Osteoblast (primary cell): Measurements from ENCODE around the gene SPATA13. TPM values are rescaled to one million over a fixed set of nuclear protein-coding genes. Genes with fewer than 3 reads are reported as not detected.
A peak's percentile ranks its signal among the peaks of the same experiment; 100 is the strongest.
"Not testable (repeated sequence)": the region's sequence is repeated elsewhere in the genome, so short reads cannot be mapped to it uniquely, and the experiment has no call there.

Experiments used
- DNase-seq: peaks from one replicate; pipeline ENCODE4 v3.0.0; 2011; ENCODE audit warnings: low spot score, mixed read lengths; ENCODE audit not compliant: insufficient read length; ENCODE audit errors: missing footprints
- H2AFZ ChIP-seq: 2 replicates; pipeline ENCODE4 v1.6.0; 2011; ENCODE audit warnings: mild to moderate bottlenecking, low read length
- H3K27ac ChIP-seq: 2 replicates; pipeline ENCODE4 v1.5.1; 2011; ENCODE audit warnings: mild to moderate bottlenecking, low read depth, low read length, moderate library complexity
- H3K27me3 ChIP-seq: 2 replicates; pipeline ENCODE4 v1.6.0; 2012; ENCODE audit warnings: mild to moderate bottlenecking, control low read depth, inconsistent platforms, low read length, moderate library complexity; ENCODE audit not compliant: insufficient read depth
- H3K36me3 ChIP-seq: 2 replicates; pipeline ENCODE4 v1.5.1; 2011; ENCODE audit warnings: mild to moderate bottlenecking, low read length, control low read depth, moderate library complexity; ENCODE audit not compliant: insufficient read depth
- H3K4me1 ChIP-seq: 2 replicates; pipeline ENCODE4 v1.5.1; 2011; ENCODE audit warnings: mild to moderate bottlenecking, low read length, control low read depth, moderate library complexity; ENCODE audit not compliant: insufficient read depth
- H3K4me2 ChIP-seq: 2 replicates; pipeline ENCODE4 v1.6.0; 2011; ENCODE audit warnings: mild to moderate bottlenecking, low read length; ENCODE audit not compliant: insufficient read depth
- H3K4me3 ChIP-seq: fragments of 200-600 bp; sonication (generic); 3 replicates; pipeline ENCODE4 v1.5.1; 2012; ENCODE audit warnings: mild to moderate bottlenecking, low read length, inconsistent platforms; ENCODE audit not compliant: insufficient read depth
- H3K79me2 ChIP-seq: 2 replicates; pipeline ENCODE4 v1.6.0; 2012; ENCODE audit warnings: mild to moderate bottlenecking, low read length, control low read depth, inconsistent platforms; ENCODE audit not compliant: insufficient read depth
- H3K9me3 ChIP-seq: 2 replicates; pipeline ENCODE4 v1.5.1; 2011; ENCODE audit warnings: low read depth, low read length, control low read depth
- H4K20me1 ChIP-seq: 2 replicates; pipeline ENCODE4 v1.6.0; 2012; ENCODE audit warnings: mild to moderate bottlenecking, low read length, control low read depth; ENCODE audit not compliant: insufficient read depth
- CTCF ChIP-seq: IDR thresholded peaks from 2 replicates; pipeline ENCODE4 v1.5.1; 2011; ENCODE audit warnings: mild to moderate bottlenecking, low read depth, low read length, moderate library complexity; ENCODE audit errors: extremely low read depth
- total RNA-seq: library from RNA; depleted of rRNA; stranded (reverse); fragments of >200 nt; gene quantifications from 2 replicates; pipeline ENCODE4 v1.2.3, GENCODE V29; 2012

SPATA13 gene
- total RNA-seq, 1 donor, result 40.2 TPM

GRCh38 chr13:24308488-24309020 is 148.0 kb downstream of the SPATA13 start:
- no peak for TF ChIP-seq CTCF
- H3K27ac ChIP-seq, result no peak overlapping the region
- no peak overlapping the region for H3K4me2 ChIP-seq
- no peaks in the 10 kb centered on the region for H3K9me3 ChIP-seq
- H3K79me2 ChIP-seq, result no peaks in the 10 kb centered on the region
- H3K4me3 ChIP-seq, result no peak overlapping the region
- no peaks in the 10 kb centered on the region for H4K20me1 ChIP-seq
- no peak overlapping the region for H2AFZ ChIP-seq
- no peak for DNase-seq
- H3K36me3 ChIP-seq, result no peaks in the 10 kb centered on the region
- no peaks in the 10 kb centered on the region for H3K27me3 ChIP-seq
- H3K4me1 ChIP-seq, result no peaks in the 10 kb centered on the region

- not testable (repeated sequence) for H3K27me3 ChIP-seq, H3K4me1 ChIP-seq, H3K4me2 ChIP-seq, H3K36me3 ChIP-seq, H3K9me3 ChIP-seq, H3K4me3 ChIP-seq, DNase-seq, H3K79me2 ChIP-seq, H4K20me1 ChIP-seq, H2AFZ ChIP-seq, H3K27ac ChIP-seq
These were observed 148.8 kb downstream of the SPATA13 start, which contains the start of gene C1QTNF9 for GRCh38 chr13:24309300-24309699. Gene C1QTNF9 (plus strand): TSS chr13:24309580. CDS start chr13:24316004, 6,424 bp downstream.

GRCh38 chr13:24313439-24313838 is 152.9 kb downstream of the SPATA13 start:
- Histone ChIP-seq H3K79me2 (no peaks in the 10 kb centered on the region), H3K4me3 (no peak overlapping the region), H3K27me3 (no peaks in the 10 kb centered on the region), H4K20me1 (no peaks in the 10 kb centered on the region), H3K36me3 (no peaks in the 10 kb centered on the region), H3K9me3 (no peaks in the 10 kb centered on the region), H3K4me1 (no peaks in the 10 kb centered on the region), H3K27ac (no peak overlapping the region), H3K4me2 (no peak overlapping the region), H2AFZ (no peak overlapping the region)
- TF ChIP-seq CTCF, result peak; percentile 45
- DNase-seq, result no peak

GRCh38 chr13:24317835-24318234 is 157.3 kb downstream of the SPATA13 start:
- H3K79me2 ChIP-seq, H3K27ac ChIP-seq, H3K4me2 ChIP-seq, H4K20me1 ChIP-seq, DNase-seq, H3K9me3 ChIP-seq, H3K27me3 ChIP-seq, H2AFZ ChIP-seq, H3K4me1 ChIP-seq, H3K4me3 ChIP-seq, H3K36me3 ChIP-seq: not testable (repeated sequence)

- not testable (repeated sequence) for H3K27ac ChIP-seq, H3K4me3 ChIP-seq, H3K79me2 ChIP-seq, DNase-seq, H4K20me1 ChIP-seq, H3K9me3 ChIP-seq, H3K36me3 ChIP-seq, H3K27me3 ChIP-seq, H2AFZ ChIP-seq, H3K4me1 ChIP-seq, H3K4me2 ChIP-seq
These were observed 158.4 kb downstream of the SPATA13 start for GRCh38 chr13:24318878-24319277.

- not testable (repeated sequence) for H3K27me3 ChIP-seq, DNase-seq, H4K20me1 ChIP-seq
These were observed 159.1 kb downstream of the SPATA13 start for GRCh38 chr13:24319641-24320040.

GRCh38 chr13:24321416-24321815 is 160.9 kb downstream of the SPATA13 start:
- H3K4me3 ChIP-seq, H3K36me3 ChIP-seq, H3K9me3 ChIP-seq, H2AFZ ChIP-seq, H3K79me2 ChIP-seq, H3K4me2 ChIP-seq, H3K27ac ChIP-seq, DNase-seq, H3K27me3 ChIP-seq, H3K4me1 ChIP-seq, H4K20me1 ChIP-seq: not testable (repeated sequence)

More at GRCh38 chr13:24319641-24320040, 159.1 kb downstream of the SPATA13 start:
- H3K4me2 ChIP-seq, H2AFZ ChIP-seq, H3K79me2 ChIP-seq, H3K36me3 ChIP-seq, H3K27ac ChIP-seq, H3K9me3 ChIP-seq, H3K4me3 ChIP-seq, H3K4me1 ChIP-seq: not testable (repeated sequence)
